GM23338 (cell line): ENCODE results near the gene SIN3B. TPM values are rescaled to one million over a fixed set of nuclear protein-coding genes. Genes with fewer than 3 reads are reported as not detected.
A peak's percentile ranks its signal among the peaks of the same experiment; 100 is the strongest.

Experiments used
- ATAC-seq: fragments of 200-7000 bp; cut with Tn5 transposase; 3 replicates; pipeline ENCODE4 v1.9.1; 2020
- DNase-seq: peaks from one replicate; pipeline ENCODE4 v3.0.0-alpha.2; 2015; ENCODE audit warnings: low spot score
- H2AFZ ChIP-seq: fragments of 200-600 bp; sonication (generic); 2 replicates; pipeline ENCODE4 v1.8.0; 2016; ENCODE audit warnings: antibody characterized with exemption, mild to moderate bottlenecking, moderate library complexity
- H3F3A ChIP-seq: fragments of 200-600 bp; sonication (generic); replicated peaks from 2 replicates; pipeline ENCODE4 v1.8.0; 2017; ENCODE audit warnings: antibody characterized with exemption, mixed run types, low read depth
- H3K27ac ChIP-seq: fragments of 200-600 bp; sonication (generic); 2 replicates; pipeline ENCODE4 v1.6.1; 2016; ENCODE audit warnings: low read depth
- H3K27me3 ChIP-seq: fragments of 200-600 bp; sonication (generic); 2 replicates; pipeline ENCODE4 v1.8.0; 2016; ENCODE audit warnings: mild to moderate bottlenecking, mixed run types, moderate library complexity; ENCODE audit not compliant: insufficient read depth
- H3K36me3 ChIP-seq: fragments of 200-600 bp; sonication (generic); 2 replicates; pipeline ENCODE4 v1.8.0; 2016; ENCODE audit warnings: mild to moderate bottlenecking; ENCODE audit not compliant: insufficient read depth
- H3K4me1 ChIP-seq: fragments of 200-600 bp; sonication (generic); 2 replicates; pipeline ENCODE4 v1.8.0; 2016; ENCODE audit warnings: mild to moderate bottlenecking, moderate library complexity; ENCODE audit not compliant: insufficient read depth
- H3K4me2 ChIP-seq: fragments of 200-600 bp; sonication (generic); 2 replicates; pipeline ENCODE4 v1.7.1; 2017; ENCODE audit warnings: mixed run types
- H3K4me3 ChIP-seq: fragments of 200-600 bp; sonication (generic); 2 replicates; pipeline ENCODE4 v1.6.1; 2016; ENCODE audit warnings: mixed run types
- H3K79me2 ChIP-seq: fragments of 200-600 bp; sonication (generic); replicated peaks from 2 replicates; pipeline ENCODE4 v1.8.0; 2017; ENCODE audit warnings: mild to moderate bottlenecking; ENCODE audit not compliant: insufficient read depth
- H3K9me2 ChIP-seq: fragments of 200-600 bp; sonication (generic); 2 replicates; pipeline ENCODE4 v1.8.0; 2017; ENCODE audit not compliant: insufficient read depth
- H4K20me1 ChIP-seq: fragments of 200-600 bp; sonication (generic); replicated peaks from 2 replicates; pipeline ENCODE4 v1.8.0; 2017; ENCODE audit warnings: mild to moderate bottlenecking; ENCODE audit not compliant: insufficient read depth
- H3K27ac Mint-ChIP-seq: 2 replicates; pipeline ENCODE4 v1.8.0; 2020; ENCODE audit warnings: inconsistent platforms, mild to moderate bottlenecking, moderate library complexity, mixed read lengths
- H3K27me3 Mint-ChIP-seq: 3 replicates; pipeline ENCODE4 v1.8.0; 2022; ENCODE audit warnings: low read depth, mild to moderate bottlenecking, moderate library complexity, mixed read lengths, inconsistent platforms; ENCODE audit not compliant: insufficient read depth, poor library complexity
- H3K36me3 Mint-ChIP-seq: 3 replicates; pipeline ENCODE4 v1.8.0; 2021; ENCODE audit warnings: low read depth, mild to moderate bottlenecking, inconsistent platforms, moderate library complexity, mixed read lengths
- H3K4me1 Mint-ChIP-seq: 3 replicates; pipeline ENCODE4 v1.8.0; 2020; ENCODE audit warnings: mild to moderate bottlenecking, inconsistent platforms, mixed read lengths
- H3K4me3 Mint-ChIP-seq: 3 replicates; pipeline ENCODE4 v1.8.0; 2021; ENCODE audit warnings: moderate library complexity, mild to moderate bottlenecking, inconsistent platforms, mixed read lengths
- H3K9me3 Mint-ChIP-seq: 3 replicates; pipeline ENCODE4 v1.8.0; 2020; ENCODE audit warnings: moderate library complexity, mild to moderate bottlenecking, inconsistent platforms, mixed read lengths
- CREB1 ChIP-seq: fragments of 250-450 bp; sonication (Bioruptor Pico); IDR thresholded peaks from 2 replicates; pipeline ENCODE4 v1.5.0; 2020; ENCODE audit warnings: low read depth, mild to moderate bottlenecking, moderate library complexity
- CTCF ChIP-seq, 2 experiments: fragments of 200-600 bp in 1 of 2; sonication (generic) in 1 of 2; conservative IDR thresholded peaks; 2 replicates each; pipeline versions ENCODE4 v1.5.1 to v1.6.1; 2016 to 2017; ENCODE audit warnings: antibody characterized with exemption in 2 of 2, low read depth in 2 of 2, mild to moderate bottlenecking in 2 of 2, moderate library complexity in 1 of 2
- ETS1 ChIP-seq: IDR thresholded peaks from 2 replicates; pipeline ENCODE4 v1.6.1; 2016; ENCODE audit warnings: antibody characterized with exemption
- EZH2 ChIP-seq: fragments of 200-600 bp; sonication (generic); IDR thresholded peaks from one replicate; pipeline ENCODE4 v1.8.0; 2017; ENCODE audit warnings: antibody characterized with exemption, mild to moderate bottlenecking, low read depth; ENCODE audit not compliant: unreplicated experiment
- JUNB ChIP-seq: IDR thresholded peaks from one replicate; pipeline ENCODE4 v1.6.1; 2016; ENCODE audit warnings: antibody characterized with exemption; ENCODE audit not compliant: unreplicated experiment
- NANOG ChIP-seq: IDR thresholded peaks from 2 replicates; pipeline ENCODE4 v1.6.1; 2016; ENCODE audit warnings: antibody characterized with exemption, borderline replicate concordance
- POLR2AphosphoS5 ChIP-seq: IDR thresholded peaks from 2 replicates; pipeline ENCODE4 v1.6.1; 2016; ENCODE audit warnings: antibody characterized with exemption, low read depth
- REST ChIP-seq: IDR thresholded peaks from one replicate; pipeline ENCODE4 v1.6.1; 2018; ENCODE audit warnings: antibody characterized with exemption; ENCODE audit not compliant: unreplicated experiment
- STAT1 ChIP-seq: IDR thresholded peaks from one replicate; pipeline ENCODE4 v1.6.1; 2016; ENCODE audit warnings: antibody characterized with exemption; ENCODE audit not compliant: unreplicated experiment
- ZNF114 ChIP-seq: fragments of 250-450 bp; sonication (Bioruptor Pico); IDR thresholded peaks from 2 replicates; pipeline ENCODE4 v1.5.0; 2020; ENCODE audit warnings: mild to moderate bottlenecking, moderate library complexity
- ZNF462 ChIP-seq: fragments of 250-450 bp; sonication (Bioruptor Pico); IDR thresholded peaks from 2 replicates; pipeline ENCODE4 v1.5.0; 2020; ENCODE audit warnings: mild to moderate bottlenecking, moderate library complexity
- polyA plus RNA-seq: library from polyadenylated mRNA; unstranded; fragments of >200 nt; fragmentation: Nextera tagmentation; extraction: Ambion mirVana; gene quantifications from 2 replicates; pipeline ENCODE4 v1.2.1, GENCODE V29; 2016
- total RNA-seq: library from RNA; depleted of rRNA; stranded (reverse); fragments of >200 nt; shearing (Covaris generic); gene quantifications from 2 replicates; pipeline ENCODE4 v1.2.3, GENCODE V29; 2014

SIN3B gene
- total and polyA plus RNA-seq, 2 experiments from 2014 or later: 37.6 to 68.6 TPM

GRCh38 chr19:16859626-16860025 lies 30.4 kb downstream of the SIN3B start:
- ATAC-seq (no peak), DNase-seq (no peak)
- Mint-ChIP-seq H3K4me3 (no peak overlapping the region; the same call in 2 of the 3 replicates), H3K27me3 (peaks cover 6% of the 10 kb centered on the region), H3K9me3 (no peaks in the 10 kb centered on the region), H3K36me3 (peaks cover 45% of the 10 kb centered on the region), H3K4me1 (no peaks in the 10 kb centered on the region), H3K27ac (0 out of 2 replicates have a peak overlapping the region, but pooled peaks have one; percentile 23)
- Histone ChIP-seq H3K27me3 (no peaks in the 10 kb centered on the region), H3K36me3 (peaks cover 8% of the 10 kb centered on the region), H2AFZ (no peak overlapping the region), H3K79me2 (no peaks in the 10 kb centered on the region), H3K4me1 (no peaks in the 10 kb centered on the region), H3K4me3 (no peak overlapping the region), H3K27ac (no peak overlapping the region), H4K20me1 (peaks cover 7% of the 10 kb centered on the region), H3K4me2 (no peak overlapping the region), H3F3A (no peaks in the 10 kb centered on the region), H3K9me2 (no peaks in the 10 kb centered on the region)
- TF ChIP-seq POLR2AphosphoS5: no peak
- TF ChIP-seq REST: no peak
- TF ChIP-seq STAT1: no peak
- no peak for TF ChIP-seq EZH2
- TF ChIP-seq ZNF462 (CRISPR knock-in tag): no peak
- no peak for TF ChIP-seq ZNF114 (CRISPR knock-in tag)
- no peak for TF ChIP-seq JUNB
- TF ChIP-seq CTCF (conservative IDR thresholded peaks at IDR 0.05; ENCODE audit: low read depth in 2 of 2): no peak
- no peak for TF ChIP-seq NANOG
- no peak for TF ChIP-seq ETS1
- TF ChIP-seq CREB1 (CRISPR knock-in tag): no peak
